ENCODE results near the gene CSMD2. TPM values are rescaled to one million over a fixed set of nuclear protein-coding genes. Genes with fewer than 3 reads are reported as not detected.

Gene CSMD2
- total RNA-seq: 0.10 to 0.55 TPM (median 0.46 TPM) in 3 replicates
- long read RNA-seq: 0 reads

DNA sequence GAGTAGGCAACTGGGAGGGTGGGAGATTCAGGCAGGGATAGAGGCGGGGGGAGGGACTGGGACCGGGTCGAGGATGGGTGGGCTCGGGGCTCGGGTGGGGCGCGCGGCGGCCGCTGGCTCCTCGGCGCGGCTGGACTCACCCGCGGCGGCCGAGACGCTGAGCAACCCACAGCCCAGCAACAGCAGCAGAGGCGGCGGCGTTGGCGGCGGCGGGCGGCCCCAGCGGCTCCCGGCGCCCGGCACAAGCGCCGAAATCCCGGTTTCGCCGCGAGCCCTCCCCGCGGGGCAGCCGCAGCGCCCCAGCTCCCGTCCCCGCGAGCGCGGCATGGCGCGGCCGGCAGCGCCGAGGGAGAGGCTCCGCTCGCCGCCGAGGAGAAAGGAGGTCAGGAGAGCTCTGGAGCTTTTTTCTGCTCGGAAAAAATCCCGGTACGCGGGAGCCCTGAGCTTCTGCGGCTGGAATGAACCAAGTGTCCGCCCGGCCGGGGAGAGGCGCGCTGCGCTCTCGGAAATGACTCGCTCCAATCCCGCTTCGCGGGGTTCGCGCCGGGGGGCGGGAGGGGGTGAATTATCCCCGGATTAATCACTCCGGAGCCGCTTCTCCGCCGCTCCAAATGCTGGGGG is at the start of gene CSMD2:
Gene CSMD2 (minus strand): TSS at position 460 of the 621 bp plus-strand sequence. CDS start 133 bp downstream, at position 327.
- H3K4me3 Mint-ChIP-seq (ENCODE audit: unreplicated experiment): peak within 1 kb of the TSS; percentile 55
- H3K27me3 Mint-ChIP-seq (ENCODE audit: low read depth): peaks cover 73% of the 10 kb centered on the region
- H3K9me3 Mint-ChIP-seq (ENCODE audit: low read depth): no peaks in the 10 kb centered on the region
- no peak within 1 kb of the TSS for H3K27ac Mint-ChIP-seq (ENCODE audit: unreplicated experiment)
- H3K36me3 Mint-ChIP-seq (ENCODE audit: low read depth): peaks cover 1% of the 10 kb centered on the region
- TF ChIP-seq, protein P1, sequence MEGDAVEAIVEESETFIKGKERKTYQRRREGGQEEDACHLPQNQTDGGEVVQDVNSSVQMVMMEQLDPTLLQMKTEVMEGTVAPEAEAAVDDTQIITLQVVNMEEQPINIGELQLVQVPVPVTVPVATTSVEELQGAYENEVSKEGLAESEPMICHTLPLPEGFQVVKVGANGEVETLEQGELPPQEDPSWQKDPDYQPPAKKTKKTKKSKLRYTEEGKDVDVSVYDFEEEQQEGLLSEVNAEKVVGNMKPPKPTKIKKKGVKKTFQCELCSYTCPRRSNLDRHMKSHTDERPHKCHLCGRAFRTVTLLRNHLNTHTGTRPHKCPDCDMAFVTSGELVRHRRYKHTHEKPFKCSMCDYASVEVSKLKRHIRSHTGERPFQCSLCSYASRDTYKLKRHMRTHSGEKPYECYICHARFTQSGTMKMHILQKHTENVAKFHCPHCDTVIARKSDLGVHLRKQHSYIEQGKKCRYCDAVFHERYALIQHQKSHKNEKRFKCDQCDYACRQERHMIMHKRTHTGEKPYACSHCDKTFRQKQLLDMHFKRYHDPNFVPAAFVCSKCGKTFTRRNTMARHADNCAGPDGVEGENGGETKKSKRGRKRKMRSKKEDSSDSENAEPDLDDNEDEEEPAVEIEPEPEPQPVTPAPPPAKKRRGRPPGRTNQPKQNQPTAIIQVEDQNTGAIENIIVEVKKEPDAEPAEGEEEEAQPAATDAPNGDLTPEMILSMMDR (IDR thresholded peaks at IDR 0.05): no peak
- no peak for DNase-seq (ENCODE audit: low spot score)
- peaks cover 16% of the 10 kb centered on the region for H3K4me1 Mint-ChIP-seq (ENCODE audit: low read depth)

DNA sequence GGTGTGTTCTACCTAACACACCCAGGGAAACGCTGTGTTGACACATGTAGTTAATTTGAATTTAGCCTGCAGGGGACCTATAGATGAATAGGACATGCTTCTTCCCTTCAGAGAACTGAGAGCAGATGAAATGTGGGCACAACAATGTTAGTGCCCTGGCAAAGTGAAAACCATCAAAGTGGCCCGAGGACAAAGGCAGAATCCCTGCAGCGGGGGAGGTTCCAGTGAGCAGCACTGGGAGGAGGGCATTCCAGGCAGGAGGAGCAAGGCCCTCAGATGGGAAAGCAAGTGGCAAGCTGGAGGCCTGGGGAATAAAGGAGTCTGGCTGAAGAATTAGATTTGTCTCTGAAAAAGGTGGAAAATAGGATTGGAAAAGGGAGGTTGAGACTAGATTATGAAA is 48.9 kb upstream of the CSMD2 start:
- H3K36me3 Mint-ChIP-seq (ENCODE audit: low read depth): no peaks in the 10 kb centered on the region
- no peak overlapping the region for H3K27ac Mint-ChIP-seq (ENCODE audit: unreplicated experiment)
- H3K4me3 Mint-ChIP-seq (ENCODE audit: unreplicated experiment): no peak overlapping the region
- no peaks in the 10 kb centered on the region for H3K9me3 Mint-ChIP-seq (ENCODE audit: low read depth)
- no peaks in the 10 kb centered on the region for H3K27me3 Mint-ChIP-seq (ENCODE audit: low read depth)
- DNase-seq (ENCODE audit: low spot score): no peak
- TF ChIP-seq, protein P1 (IDR thresholded peaks at IDR 0.05): no peak
- no peaks in the 10 kb centered on the region for H3K4me1 Mint-ChIP-seq (ENCODE audit: low read depth)

DNA sequence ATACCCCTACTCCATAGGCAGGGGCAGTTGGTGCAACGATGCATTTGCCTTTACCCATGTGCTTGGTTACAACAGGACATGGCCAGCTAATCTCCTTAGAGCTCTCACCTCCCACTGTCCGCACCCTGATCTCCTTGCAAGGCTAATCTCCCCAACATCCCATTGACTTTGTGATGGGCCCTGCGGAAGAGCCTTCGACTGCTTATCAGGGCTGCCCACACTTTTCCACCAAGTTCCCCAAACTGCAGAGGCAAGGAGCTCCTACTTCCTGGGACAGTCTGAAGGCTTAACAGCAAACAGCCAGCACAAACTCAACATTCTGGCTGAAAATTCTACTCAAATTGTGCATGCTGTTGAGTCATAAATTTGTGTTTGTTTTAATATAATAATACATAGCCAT is 47.6 kb upstream of the CSMD2 start:
- H3K36me3 Mint-ChIP-seq (ENCODE audit: low read depth): no peaks in the 10 kb centered on the region

DNA sequence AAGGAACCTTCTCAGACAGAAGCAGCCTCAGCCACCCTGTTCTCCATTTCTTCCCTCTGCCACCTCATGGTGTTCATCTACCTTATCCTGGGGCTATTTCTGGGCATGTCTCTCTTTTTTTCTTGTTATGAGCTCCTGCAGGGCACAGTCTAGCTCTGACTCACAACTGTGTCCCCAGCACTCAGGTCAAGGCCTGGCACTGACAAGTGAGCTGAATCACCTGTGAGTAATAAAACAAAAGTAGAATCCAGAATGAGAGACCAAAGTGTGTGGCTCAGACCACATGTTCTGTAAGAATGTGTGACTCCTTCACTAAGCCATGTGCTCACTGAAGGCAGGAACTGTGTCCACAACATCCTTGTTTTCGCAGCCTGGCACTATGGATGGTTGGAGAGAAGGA is 34.9 kb upstream of the CSMD2 start:
- Mint-ChIP-seq H3K27ac (ENCODE audit: unreplicated experiment) (no peak overlapping the region), H3K4me3 (ENCODE audit: unreplicated experiment) (no peak overlapping the region), H3K4me1 (ENCODE audit: low read depth) (no peaks in the 10 kb centered on the region), H3K9me3 (ENCODE audit: low read depth) (peaks cover 6% of the 10 kb centered on the region), H3K36me3 (ENCODE audit: low read depth) (no peaks in the 10 kb centered on the region), H3K27me3 (ENCODE audit: low read depth) (no peaks in the 10 kb centered on the region)
- TF ChIP-seq, protein P1 (IDR thresholded peaks at IDR 0.05): no peak
- no peak for DNase-seq (ENCODE audit: low spot score)

More for the DNA sequence above, 47.6 kb upstream of the CSMD2 start:
- no peaks in the 10 kb centered on the region for H3K4me1 Mint-ChIP-seq (ENCODE audit: low read depth)
- TF ChIP-seq, protein P1 (IDR thresholded peaks at IDR 0.05): no peak
- no peak for DNase-seq (ENCODE audit: low spot score)
- no peak overlapping the region for H3K4me3 Mint-ChIP-seq (ENCODE audit: unreplicated experiment)
- no peak overlapping the region for H3K27ac Mint-ChIP-seq (ENCODE audit: unreplicated experiment)
- H3K27me3 Mint-ChIP-seq (ENCODE audit: low read depth): no peaks in the 10 kb centered on the region
- no peaks in the 10 kb centered on the region for H3K9me3 Mint-ChIP-seq (ENCODE audit: low read depth)

DNA sequence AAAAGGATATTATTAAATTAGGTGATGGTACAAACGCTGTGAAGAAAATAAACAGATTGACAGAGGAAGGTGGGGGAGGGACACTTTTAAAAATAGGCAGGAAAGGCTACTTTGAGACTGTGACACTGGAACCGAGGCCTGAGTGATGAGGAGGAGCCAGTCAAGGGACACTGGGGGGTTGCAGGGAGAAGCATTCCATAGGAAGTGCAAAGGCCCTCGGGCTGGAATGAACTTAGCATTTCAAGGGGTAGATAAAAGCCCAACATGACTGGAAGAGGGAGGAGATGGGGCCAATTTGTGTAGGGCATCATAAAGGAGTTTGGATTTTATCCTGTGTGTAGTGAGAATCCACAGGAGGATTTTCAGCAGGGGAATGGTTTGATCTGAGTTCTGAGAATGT is 27.6 kb upstream of the CSMD2 start:
- no peaks in the 10 kb centered on the region for H3K27me3 Mint-ChIP-seq (ENCODE audit: low read depth)
- no peaks in the 10 kb centered on the region for H3K4me1 Mint-ChIP-seq (ENCODE audit: low read depth)
- TF ChIP-seq, protein P1 (IDR thresholded peaks at IDR 0.05): no peak
- no peak for DNase-seq (ENCODE audit: low spot score)
- H3K4me3 Mint-ChIP-seq (ENCODE audit: unreplicated experiment): no peak overlapping the region
- H3K27ac Mint-ChIP-seq (ENCODE audit: unreplicated experiment): no peak overlapping the region
- peaks cover 13% of the 10 kb centered on the region for H3K9me3 Mint-ChIP-seq (ENCODE audit: low read depth)
- no peaks in the 10 kb centered on the region for H3K36me3 Mint-ChIP-seq (ENCODE audit: low read depth)
